GM19023 (cell line): ENCODE data around the gene RXRB.
"Not testable (repeated sequence)": the region's sequence is repeated elsewhere in the genome, so short reads cannot be mapped to it uniquely, and the experiment has no call there.

Experiments used
- ATAC-seq: cut with Tn5 transposase; IDR thresholded peaks from one replicate; pipeline ENCODE4 v1.9.1; 2021; ENCODE audit warnings: mild to moderate bottlenecking, moderate library complexity; ENCODE audit not compliant: unreplicated experiment

The RXRB gene

DNA sequence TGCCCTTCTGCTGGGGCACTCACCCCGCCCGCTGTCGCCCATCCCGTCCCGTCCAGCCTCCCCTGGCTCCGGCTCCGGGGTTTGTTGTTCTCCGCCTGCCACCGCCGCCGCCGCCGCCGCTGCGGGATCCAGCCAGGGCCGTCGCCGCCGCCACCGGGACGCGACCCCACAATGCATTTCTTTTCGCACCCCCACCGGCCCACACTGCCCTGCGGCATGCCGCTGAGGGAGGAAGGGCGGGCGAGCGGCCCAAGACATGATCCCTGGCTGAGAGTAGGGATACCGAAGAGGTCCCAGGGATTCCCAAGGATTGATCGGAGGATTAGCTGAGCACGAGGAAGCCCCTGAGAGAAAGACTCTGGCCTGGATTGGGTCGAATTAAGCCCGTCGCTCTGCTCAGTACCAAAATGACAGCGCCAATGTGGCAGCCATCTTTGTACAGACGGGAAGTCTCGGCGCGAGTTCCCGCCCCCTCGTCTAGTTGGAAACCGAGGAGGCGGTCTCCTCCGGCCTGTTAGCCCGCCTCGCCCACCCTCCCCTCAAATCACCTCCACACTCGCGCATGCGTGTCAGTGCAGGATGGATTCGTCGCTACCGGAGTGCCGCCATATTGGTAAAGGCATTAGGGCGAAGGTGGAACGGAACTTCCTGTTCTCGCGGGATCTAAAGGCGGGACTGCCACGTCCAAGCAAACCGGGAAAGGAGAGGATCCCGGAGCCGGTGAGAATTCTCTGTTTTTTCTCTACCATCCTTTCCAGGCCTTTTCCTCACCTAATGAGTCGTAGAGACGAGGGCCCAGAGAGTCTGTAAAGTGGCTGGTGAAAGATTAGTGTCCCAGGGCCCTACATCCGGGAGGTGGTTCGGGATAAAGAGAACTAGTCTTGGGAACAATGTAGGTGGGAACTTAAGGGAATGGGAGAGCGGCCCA, at the start of gene RXRB, which contains the start of gene SLC39A7:
TSS of gene RXRB (minus strand) at position 447 of the 928 bp plus-strand sequence. CDS start at position 258, 189 bp downstream.
TSS of gene SLC39A7 (plus strand) at position 649 of the 928 bp plus-strand sequence. CDS start 379 bp downstream, outside the sequence.
- peak; percentile 46 for ATAC-seq

DNA sequence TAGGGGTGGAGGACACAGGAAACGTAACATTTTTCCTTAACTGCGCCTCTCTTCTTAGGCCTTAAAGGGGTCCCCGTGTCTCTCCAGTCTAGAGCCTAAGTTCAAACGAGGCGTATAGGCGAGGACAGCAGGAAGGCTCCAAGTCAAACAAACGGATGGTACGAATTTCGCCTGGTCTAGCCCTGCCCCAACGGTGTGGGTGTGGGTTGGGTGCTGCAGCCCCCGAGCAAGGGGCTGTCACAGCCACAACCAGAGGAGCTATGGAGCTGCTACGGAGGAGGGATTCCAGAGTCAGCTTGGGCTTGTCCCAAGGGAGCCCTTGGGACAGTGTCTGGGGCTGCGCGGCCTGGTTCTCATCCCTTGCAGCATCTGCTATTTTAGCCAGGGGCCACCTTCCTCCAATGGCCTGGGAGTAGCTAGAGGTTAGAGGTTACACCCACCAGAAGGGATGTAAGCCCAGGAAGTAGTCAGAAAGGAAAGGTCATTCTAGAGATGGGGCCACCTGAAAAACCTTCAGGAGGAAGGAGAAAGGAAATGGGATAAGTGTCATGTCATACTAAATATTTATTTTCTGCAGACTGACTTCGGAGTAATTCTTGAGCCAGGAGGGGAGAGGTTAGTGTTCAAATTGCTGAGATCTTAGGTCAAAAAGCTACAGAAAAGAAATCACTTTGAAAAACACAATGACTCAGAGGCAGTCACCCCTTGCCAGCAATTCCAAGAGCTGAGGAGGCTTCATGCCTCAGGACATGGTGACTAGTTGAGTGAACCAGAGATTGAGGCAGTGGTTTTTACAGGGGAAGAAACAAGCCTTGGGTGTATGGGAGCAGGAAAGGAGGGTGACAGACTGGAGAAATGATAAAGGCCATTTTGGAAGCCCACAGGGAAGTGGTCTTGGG, 49.5 kb upstream of the RXRB start:
- no peak for ATAC-seq

DNA sequence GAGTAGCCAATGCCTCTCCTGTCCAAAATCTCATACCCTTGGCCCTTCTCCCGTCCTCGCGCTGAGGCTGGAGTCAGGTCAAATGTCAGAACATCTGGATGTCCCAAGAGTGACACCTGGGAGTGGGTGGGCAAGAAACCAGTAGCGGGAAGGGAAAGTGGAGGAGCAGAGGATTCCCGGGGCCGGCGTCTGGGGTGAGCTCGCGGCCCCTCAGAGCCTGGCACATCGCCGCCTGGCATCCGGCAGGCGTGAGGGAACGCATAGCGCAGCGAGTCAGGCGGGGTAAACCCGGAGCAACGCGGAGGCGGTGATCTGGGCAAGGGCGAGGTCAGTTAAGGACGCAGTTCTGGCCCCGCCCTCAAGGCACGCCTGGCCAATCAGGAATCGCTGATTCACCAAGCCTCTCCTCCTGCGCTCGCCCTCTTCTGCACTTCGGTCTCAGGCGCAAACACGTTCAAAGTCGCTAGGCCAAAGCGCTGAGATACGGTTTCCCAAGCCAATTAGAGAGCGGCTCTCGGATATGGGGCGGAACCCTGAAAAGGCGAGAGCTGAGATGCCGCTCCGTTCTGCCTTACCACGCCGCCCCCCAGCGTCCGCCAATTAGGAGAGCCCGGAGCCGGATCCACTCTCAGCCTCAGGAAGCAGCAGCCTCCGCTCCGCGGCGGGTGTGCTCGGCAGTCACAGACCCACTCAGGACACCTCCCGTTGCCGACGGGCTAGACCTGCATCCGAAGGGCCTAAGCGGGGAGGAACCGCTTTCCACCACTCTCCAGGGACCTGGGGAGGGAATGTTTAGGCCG, 48.7 kb upstream of the RXRB start:
- ATAC-seq, result peak; percentile 90

DNA sequence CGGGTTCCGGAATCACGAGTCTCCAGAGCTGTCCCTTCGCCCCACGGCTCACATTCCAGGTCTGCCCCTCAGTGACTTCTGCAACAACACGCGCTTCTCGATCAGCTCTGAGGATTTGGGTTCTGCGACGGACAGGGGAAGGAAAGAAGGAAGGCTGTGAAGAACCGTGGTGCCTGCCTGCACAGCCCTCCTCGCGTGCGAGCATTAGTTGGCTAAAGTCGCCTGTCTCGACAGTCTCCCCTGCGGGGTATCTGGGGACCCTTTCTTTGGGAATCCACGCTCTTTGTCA, 48.1 kb upstream of the RXRB start:
- ATAC-seq, result no peak

DNA sequence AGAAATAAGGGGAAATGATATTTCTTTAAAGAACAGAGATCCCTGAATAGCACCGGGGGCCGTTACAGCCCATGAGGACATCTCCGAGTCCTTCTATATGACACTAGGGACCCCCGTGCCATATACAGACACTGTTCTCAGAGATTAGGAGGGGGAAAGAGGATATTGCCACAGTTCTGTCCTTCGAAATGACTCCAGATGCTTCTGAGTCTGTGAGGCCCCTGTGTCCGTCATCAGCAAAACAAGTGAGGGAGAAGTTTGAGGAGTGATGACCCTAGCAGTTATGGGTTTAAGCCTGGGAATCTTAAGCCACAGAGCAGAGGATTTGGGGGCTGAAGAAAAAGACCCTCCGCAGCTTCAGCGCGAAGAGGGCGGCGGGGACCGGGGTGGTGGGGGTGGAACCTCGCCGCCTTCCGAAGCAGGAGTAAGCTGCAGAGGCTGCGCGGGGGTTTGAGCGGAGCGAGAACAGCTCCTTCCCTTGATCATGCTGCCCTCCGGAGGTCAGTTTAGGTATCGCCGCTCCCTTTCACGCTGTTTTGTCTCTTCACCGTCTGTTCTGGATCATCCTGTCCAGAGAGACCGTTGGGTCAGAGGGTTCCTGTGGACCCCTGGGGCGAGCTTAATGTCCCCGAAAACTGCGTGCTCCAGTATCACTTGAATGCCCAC, 47.6 kb upstream of the RXRB start:
- ATAC-seq, result no peak

DNA sequence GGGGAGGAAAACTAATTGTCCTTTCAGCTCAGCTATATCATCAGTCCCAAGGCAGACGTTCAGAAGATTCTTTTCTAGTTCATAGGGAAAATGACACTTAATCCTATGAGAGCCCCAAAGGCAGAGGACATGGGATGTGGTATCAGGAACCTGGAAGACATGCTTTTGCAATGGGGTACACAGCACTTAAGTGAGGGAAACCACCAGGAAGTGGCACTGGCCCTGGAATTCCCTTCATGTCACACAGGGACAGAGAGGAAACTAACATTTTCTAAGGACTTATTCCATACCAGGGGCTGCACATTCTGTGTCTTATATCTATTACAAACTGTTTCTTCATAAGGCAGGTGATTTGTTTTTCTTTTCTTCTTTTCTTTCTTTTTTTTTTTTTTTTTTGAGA, 43.0 kb upstream of the RXRB start:
- no peak for ATAC-seq

DNA sequence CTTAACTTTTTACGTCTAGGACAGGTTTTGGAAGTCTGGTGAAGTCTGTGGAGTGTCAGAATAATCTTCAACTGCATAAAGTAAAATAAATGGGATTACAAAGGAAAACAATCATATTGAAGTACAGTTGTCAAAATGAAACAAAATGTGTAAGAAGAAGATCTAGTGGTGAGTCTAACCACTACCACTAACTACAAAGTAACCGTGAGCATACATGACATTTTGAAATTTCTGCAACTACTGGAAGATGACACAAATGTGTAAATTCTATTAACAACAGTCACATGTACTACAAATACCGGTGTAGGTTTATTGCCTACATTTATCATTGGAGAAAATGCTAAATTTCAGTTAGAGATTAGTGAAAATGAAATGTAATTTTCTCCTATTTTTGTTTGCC, 41.5 kb upstream of the RXRB start:
- no peak for ATAC-seq

DNA sequence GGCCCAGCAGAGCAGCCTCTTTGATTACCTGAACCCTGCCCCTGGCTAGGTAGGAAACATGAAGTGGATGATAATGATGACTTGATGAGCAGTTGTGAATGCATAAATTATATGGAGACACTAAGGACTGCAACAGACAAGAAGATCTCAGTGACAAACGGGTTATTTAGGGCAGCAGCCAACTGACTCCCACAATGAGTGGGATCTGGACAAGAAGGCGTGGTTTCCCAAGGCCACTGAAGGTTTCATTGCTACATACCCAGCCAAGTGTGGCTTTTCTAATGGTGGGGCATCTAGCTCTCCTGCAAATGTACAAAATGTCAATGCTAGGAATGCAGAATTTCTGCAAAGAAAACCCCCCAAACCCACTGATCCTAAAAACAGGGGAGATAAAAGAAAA, 37.3 kb upstream of the RXRB start:
- no peak for ATAC-seq

DNA sequence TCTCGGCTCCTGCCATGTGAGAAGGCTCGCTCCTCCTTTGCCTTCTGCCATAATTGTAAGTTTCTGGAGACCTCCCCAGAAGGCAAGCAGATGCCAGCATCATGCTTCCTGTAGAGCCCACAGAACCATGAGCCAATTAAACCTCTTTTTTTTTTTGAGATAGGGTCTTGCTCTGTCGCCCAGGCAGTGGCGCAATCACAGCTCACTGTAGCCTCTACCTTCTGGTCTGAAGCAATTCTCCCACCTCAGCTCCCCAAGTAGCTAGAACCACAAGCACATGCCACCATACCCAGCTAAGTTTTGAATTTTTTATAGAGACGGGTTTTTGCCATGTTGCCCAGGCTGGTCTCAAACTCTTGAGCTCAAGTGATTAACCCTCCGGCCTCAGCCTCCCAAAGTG, 36.4 kb upstream of the RXRB start:
- no peak for ATAC-seq

DNA sequence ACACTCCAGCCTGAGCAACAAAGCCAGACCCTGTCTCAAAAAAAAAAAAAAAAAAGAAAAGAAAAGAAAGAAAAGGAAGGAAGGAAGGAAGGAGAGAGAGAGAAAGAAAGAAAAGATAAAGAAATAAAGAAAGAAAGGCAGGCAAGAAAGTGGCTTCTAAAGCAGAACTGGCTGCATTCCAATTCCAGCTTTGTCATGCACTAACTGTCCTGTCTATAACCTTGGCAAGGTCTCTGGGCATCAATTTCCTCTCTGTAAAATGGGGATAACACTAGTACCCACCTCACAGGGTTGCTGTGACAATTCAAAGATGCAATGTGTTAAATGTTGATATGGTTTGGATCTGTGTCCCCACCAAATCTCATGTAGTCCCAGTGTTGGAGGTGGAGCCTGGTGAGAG, 35.9 kb upstream of the RXRB start:
- ATAC-seq, result no peak

DNA sequence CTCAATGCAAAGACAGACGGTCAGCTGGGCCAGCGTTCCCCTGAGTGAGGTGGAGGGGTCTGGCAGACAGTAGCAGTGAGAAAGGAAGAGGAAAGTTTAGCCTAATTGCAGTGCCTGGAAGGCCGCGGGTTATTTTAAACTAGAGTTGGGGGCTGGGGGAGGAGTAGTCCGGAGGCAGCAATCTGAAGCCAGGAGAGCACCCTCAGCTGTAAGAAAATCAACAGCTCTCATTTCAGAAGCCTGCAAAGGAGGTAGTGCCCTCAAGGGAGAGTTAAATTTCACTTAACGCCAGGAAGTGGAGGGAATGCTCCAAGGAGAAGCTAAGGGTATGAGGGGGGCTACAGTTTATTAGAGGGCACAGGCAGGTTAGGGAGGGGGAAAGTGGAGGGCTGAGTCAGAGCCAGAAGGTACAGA, 34.8 kb upstream of the RXRB start:
- ATAC-seq, result no peak

DNA sequence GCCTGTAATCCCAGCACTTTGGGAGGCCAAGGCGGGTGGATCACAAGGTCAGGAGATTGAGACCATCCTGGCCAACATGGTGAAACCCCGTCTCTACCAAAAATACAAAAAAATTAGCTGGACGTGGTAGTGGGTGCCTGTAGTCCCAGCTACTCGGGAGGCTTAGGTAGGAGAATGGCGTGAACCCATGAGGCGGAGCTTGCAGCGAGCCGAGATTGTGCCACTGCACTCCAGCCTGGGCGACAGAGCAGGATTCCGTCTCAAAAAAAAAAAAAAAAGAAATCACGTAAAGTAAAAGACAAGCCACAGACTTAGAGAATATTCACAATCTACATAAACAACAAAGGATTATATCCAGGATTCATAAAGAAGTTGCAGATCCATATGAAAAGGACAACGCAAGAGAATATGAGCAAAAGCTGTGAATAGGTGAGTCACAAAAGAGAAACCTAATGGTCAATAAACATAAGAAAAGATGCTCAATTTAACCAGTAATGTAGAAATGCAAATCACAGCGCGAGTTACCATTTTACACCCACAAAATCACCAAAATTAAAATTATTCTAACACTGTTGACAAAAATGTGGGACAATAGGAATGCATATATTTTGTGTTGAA, 26.1 kb upstream of the RXRB start:
- ATAC-seq, result not testable (repeated sequence)

DNA sequence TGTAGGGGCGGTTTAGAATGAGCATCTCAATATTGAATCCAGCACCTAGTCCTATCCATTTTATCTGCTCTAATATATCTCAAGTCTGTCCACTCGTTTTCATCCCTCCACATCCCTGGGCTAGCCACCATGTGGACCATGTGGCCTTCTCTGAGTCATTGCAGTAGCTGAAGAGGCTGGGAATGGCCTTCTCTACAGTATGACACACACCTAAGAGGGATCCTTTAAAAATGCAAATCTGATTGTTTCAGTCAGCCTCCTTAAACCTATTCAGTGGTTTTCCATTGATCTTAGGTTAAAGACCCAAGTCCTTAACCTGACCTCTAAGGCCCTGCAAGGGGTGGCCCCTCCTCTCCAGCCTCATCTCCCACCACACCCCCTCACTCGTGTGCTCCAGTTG, 17.2 kb upstream of the RXRB start:
- no peak for ATAC-seq

DNA sequence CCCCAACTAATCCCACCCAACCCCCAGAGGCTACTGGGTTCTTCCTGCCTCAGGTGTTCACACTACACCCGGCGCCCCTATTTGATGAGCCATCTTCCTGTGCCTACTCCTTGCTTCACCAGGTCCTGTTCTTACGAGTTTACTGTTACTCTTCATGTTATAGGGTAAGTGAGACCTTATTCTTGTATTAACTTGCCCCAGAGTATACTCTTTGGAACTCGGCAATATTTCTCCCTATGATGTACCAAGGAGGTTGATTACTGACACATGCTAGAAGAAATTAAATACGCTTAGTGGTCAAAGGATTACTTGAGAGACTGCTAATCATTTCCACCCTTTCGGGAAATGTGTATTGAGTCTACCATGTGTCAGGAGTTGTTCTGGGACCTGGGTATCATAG, 16.8 kb upstream of the RXRB start:
- ATAC-seq, result no peak

DNA sequence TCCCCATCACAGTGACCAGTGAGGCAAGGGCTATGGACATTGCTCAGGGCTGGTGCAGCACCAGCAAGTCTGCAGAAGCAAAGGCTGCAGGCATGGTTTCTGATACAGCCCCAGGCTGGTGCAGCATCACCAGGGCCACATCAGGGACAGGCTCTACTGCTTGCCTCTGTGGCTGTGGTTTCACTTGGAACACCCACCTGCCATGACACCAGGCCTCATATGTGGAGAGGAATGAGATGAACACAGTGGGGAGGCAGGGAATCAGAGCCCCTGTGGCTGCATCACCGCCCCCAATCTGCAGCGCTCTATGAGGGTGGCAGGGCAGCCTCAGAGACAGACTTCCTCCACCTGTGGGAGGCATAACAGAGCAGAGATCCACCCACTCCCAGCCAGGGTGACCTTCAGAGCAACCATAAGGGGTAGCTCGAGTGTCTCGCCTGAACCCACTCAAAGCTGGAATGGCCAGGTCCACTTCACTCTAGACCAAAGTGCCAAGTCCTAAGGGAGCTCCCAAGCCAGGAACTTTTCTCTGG, 15.7 kb upstream of the RXRB start:
- ATAC-seq, result no peak

DNA sequence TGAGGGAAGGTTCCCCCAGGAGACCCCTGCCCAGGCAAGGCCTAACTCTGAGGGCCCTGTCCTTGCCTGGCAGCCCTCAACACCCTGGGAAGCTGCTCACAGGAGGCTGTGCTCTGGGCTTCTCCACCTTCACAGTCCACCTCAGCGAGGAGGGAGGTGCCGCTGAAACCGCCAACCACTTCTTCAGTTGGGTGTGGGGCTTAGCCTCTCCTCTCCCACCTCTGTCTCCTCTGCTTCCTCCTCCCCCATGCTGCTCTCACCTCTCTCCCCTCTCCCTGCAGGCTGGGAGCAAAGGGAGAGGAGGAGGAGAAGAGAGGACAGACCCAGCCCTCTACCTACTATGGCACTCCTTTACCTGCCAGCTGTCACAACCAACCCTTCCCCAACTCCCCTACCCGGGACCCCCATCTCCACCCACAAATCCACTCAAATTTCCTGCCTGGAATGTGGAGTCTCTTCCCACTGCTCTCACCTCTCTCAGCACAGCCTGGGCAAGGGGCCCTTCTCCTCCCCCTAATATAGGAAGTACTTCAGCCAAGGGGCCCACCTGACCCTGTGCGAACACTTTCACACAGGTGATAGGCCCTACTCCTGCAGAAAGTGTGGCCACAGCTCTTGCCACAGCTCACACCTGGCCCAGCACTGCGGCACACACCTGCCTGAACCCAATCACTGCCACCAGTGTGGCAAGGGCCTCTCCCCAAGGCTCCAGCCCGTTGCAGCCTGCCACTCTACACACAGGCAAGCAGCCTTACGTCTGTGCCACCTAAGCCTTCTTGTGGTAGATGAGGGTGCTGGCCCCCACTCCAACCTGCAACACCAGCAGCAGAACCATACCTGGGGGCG, 15.0 kb upstream of the RXRB start:
- no peak for ATAC-seq

DNA sequence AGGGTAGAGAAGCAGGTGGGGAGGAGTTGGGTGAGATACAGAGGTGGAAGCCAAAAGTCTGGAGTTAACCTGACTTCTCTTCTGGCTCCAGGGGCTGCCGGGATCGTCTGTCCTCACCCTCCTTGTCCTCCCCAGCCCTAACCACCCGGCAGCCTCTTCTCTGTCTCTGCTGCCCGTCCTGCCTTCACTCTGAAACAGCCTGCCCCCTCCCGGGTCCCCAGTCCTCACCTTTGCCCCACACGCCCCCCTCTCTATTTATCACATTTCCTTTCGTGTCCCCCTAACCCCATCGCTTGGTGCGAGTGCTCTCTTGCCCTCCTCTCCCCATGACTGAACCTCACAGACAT, 13.5 kb upstream of the RXRB start:
- no peak for ATAC-seq

DNA sequence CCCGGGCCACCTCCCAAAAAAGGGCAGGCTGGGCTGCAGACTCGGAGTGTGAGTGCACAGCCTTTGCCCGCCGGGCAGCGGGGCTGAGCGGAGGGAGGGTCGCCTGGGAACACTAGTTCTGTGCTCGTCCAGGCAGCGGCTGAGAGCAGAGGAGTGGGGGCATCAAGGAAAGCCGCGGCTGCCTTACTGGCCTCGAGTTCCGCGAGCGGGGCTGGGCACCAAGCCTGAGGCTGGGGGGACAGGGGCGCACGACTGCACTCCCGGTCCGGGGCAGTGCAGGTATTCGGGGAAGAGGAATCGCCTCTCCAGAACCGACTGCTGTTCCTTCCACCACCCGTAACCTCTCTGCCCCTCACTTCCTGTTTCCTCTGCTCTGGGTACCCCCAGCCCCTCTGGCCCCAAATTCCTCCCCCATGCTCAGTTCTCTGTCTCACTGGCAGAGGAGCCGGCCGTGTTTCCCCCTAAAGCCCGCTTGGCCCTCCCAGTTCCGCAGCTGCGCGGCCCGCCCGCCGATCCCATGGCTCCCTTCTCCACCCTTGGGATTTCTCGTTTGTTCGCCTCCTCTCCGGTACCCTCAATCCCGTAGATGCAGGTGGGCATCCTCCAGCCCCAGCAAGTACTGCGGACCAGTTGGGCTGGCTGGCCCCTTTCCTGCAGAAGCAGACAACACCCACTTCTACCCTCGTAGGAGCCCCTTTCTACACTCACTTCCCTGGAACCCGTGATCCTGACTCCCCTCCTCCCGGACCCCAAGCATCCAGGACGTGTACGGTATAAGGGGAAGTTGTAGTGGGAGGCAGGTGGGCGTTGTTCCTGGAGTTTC, 12.9 kb upstream of the RXRB start:
- ATAC-seq, result no peak
